ENCODE results near the gene ADGRV1. TPM values are rescaled to one million over a fixed set of nuclear protein-coding genes. Genes with fewer than 3 reads are reported as not detected.

ADGRV1 gene
- total and polyA plus RNA-seq, 2 donors (not counting 3 experiments of a cell fraction or from before 2014, with no cell fraction given) = 0.11 to 0.55 TPM

GRCh38 chr5:90909940-90910339 is 351.3 kb downstream of the ADGRV1 start:
- TF ChIP-seq POLR2AphosphoS5 (IDR thresholded peaks at IDR 0.05; ENCODE audit: insufficient read depth, low read depth, low read length) (no peak), EZH2 (IDR thresholded peaks at IDR 0.05; ENCODE audit: borderline replicate concordance, low read depth, low read length, severe bottlenecking) (no peak), POLR2A (IDR thresholded peaks at IDR 0.05; ENCODE audit: low read depth, low read length) (no peak), GATA2 (IDR thresholded peaks at IDR 0.05; ENCODE audit: insufficient read depth, insufficient read length, low read depth, low read length) (no peak), JUN (IDR thresholded peaks at IDR 0.05; ENCODE audit: borderline replicate concordance, insufficient read depth, insufficient read length, low read depth) (no peak), CTCF (IDR thresholded peaks at IDR 0.05; ENCODE audit: extremely low read depth in 1 of 2, insufficient read depth in 1 of 2, low read depth in 1 of 2, low read length in 2 of 2) (no peak), FOS (IDR thresholded peaks at IDR 0.05; ENCODE audit: borderline replicate concordance, insufficient read depth, low read length) (no peak), MYC (IDR thresholded peaks at IDR 0.05; ENCODE audit: low read depth, low read length) (no peak), MAX (IDR thresholded peaks at IDR 0.05; ENCODE audit: insufficient read depth, insufficient read length) (no peak)
- no peaks in the 10 kb centered on the region for H3K79me2 ChIP-seq (ENCODE audit: control insufficient read depth, insufficient read depth, low read length)
- no peak overlapping the region for H3K4me3 ChIP-seq (replicated peaks in 1 of 3; ENCODE audit: insufficient read depth in 1 of 3, low read depth in 1 of 3, low read length in 3 of 3)
- DNase-seq (ENCODE audit: low read depth, low spot score) (no peak), FAIRE-seq (no peak)
- no peaks in the 10 kb centered on the region for H3K36me3 ChIP-seq (ENCODE audit: control insufficient read depth in 2 of 2, extremely low read depth in 1 of 2, insufficient read depth in 2 of 2, low read length in 2 of 2)
- H3K27me3 ChIP-seq (ENCODE audit: control insufficient read depth in 2 of 2, insufficient read depth in 2 of 2, low read length in 2 of 2) = no peaks in the 10 kb centered on the region
- ChIA-PET POLR2A (interaction anchor here (1.3 to 1.5 kb wide), 2 partner anchors 471 to 473 kb away, joined by 4 to 5 read pairs; partner anchors contain the start of gene ARRDC3), CTCF (interaction anchor here (1.0 to 3.8 kb wide), 3 partner anchors 31 to 510 kb away, joined by 3 to 15 read pairs (median 5); no protein-coding TSS in a partner anchor)
- no peaks in the 10 kb centered on the region for H3K9me1 ChIP-seq (replicated peaks; ENCODE audit: control insufficient read depth, extremely low read depth, insufficient read depth, low read length)
- no peak overlapping the region for H2AFZ ChIP-seq (ENCODE audit: low read depth, low read length)
- no peak overlapping the region for H3K27ac ChIP-seq (ENCODE audit: insufficient read depth, low read depth, low read length)
- no peaks in the 10 kb centered on the region for H3K9me3 ChIP-seq (replicated peaks; ENCODE audit: control insufficient read depth, insufficient read depth, low read length)
- no peaks in the 10 kb centered on the region for H4K20me1 ChIP-seq (replicated peaks; ENCODE audit: control insufficient read depth, extremely low read depth, insufficient read depth, low read length)
- peaks cover 12% of the 10 kb centered on the region for H3K4me1 ChIP-seq (ENCODE audit: control insufficient read depth, extremely low read depth, insufficient read depth, low read length)
- no peak overlapping the region for H3K9ac ChIP-seq (replicated peaks; ENCODE audit: extremely low read depth, insufficient read depth, low read length)
- H3K4me2 ChIP-seq (ENCODE audit: insufficient read depth, low read length) = no peak overlapping the region
- no TSS peak for BruUV-seq (replicated peaks)
- intact Hi-C loops (cut with micrococcal nuclease) = loop anchor here (1.0 kb wide), 2 partner anchors 7 to 32 kb away; no protein-coding TSS in a partner anchor
- dilution Hi-C loops (cut with MboI; ENCODE audit: extremely low pct_ligation_motif_present, low sequenced_read_pairs) = no loop called here
